Kidney glomerular epithelial cell (primary cell): ENCODE measurements around the gene MAP2K7.
"Not testable (repeated sequence)": the region's sequence is repeated elsewhere in the genome, so short reads cannot be mapped to it uniquely, and the experiment has no call there.

Source experiments
- DNase-seq: peaks from one replicate; lab custom pipeline; 2025; lab: John Stamatoyannopoulos, UW

The MAP2K7 gene

DNA sequence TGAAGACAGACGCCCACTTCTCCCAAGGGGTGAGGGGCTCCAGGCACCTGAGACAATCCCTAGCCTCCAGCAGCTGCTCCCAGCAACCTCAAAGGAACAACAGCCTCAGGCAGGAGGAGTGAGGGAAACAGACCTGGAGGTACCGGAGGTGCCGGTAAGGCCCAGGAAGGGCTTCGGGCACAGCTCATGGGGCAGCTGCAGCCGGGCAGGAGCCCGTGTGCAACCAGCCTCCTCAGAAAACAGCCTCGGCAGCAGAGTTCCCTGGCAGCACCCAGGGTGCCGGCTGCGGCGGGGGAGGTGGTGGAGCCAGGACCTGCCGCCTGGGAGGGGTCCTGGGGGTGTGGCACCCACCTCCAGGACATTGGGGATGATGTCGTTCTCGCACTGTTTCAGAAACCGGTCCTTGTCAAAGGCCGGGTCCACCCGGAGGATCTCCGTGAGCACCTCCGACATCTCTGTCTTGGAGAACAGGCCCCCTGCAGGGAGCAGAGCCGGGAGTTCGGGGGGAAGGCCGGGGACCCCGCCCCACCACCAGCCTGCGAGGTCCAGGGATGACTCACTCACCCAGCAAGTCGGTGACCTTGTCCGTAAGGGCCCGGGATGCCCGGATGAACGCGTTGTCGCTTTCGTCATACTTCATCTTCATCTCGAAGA is 28.7 kb downstream of the MAP2K7 start:
- no peak for DNase-seq

DNA sequence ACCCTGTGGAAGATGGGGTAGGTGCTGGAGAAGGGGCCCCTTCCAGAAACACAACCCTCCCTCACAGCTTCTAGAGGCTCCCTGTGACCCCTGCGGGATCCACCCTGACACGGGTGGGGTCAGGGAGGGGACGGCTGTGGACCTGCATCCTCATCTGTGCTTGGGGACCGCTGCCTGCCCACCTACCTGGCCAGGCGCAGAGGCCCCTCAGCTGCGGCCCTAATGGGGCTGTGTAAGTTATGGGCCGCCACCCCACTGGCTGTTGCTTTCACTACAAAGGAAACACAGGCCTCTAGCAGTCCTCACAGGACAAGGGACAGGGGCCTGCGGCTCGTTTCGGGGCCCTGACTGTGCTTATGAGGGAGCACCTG is 29.2 kb downstream of the MAP2K7 start:
- DNase-seq: no peak

DNA sequence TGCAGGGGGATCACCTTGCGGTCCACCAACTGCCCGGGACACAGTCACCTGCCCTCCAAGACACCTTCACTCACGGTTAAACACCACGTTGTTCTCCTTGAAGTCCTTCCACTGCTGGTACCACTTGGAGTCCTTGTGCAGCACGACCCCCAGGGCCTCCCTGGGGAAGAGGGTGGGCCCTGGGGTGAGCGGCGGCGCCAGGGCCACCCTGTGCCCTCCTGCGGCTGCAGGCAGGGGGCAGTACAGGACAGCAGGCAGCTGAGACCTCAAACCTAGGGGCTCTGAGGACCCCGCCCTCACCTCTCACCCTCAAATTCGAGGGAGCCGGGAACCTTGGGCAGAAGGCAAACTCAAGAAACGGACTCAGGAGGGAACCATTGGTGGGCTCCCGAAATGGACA is 29.7 kb downstream of the MAP2K7 start:
- no peak for DNase-seq

DNA sequence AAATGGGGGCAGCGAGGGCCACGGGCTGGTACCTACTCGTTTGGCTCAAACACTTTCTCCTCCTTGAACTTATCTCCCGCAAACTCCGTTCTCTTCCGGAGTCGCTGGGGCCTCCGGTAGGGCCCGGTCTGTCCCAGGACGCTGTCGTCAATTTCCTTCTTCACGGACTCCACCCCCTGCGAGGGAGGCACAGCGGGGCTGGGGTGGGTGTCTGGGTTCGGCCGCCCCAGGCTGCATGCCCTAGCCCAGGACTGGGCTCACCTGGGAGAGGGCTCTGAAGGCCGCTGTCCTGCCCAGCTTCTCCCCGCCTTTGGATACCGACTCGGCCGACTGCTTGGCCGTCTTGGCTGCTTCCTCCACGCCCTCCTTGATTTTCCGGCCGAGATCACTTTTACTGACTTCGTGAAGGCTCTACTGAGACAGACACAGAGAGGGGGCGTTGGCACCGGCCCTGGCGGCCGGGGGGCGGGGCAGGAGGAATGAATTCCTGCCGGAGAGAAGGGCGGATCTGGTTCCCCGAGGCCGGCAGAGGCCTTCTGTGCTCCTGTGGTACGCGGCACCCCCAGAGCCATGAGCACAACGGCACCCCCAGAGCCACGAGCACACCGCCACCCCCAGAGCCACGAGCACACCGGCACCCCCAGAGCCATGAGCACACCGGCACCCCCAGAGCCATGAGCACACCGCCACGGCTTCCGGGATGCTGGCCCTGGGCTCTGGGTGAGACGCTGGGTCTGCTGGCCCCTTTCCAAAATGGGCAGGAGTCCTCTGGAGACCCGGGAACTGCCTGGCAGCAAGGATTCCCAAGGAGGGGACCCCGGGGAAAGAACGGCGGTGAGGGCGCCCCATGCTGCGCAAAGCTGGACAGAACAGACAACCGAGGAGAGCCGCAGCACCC is 30.4 kb downstream of the MAP2K7 start:
- no peak for DNase-seq

DNA sequence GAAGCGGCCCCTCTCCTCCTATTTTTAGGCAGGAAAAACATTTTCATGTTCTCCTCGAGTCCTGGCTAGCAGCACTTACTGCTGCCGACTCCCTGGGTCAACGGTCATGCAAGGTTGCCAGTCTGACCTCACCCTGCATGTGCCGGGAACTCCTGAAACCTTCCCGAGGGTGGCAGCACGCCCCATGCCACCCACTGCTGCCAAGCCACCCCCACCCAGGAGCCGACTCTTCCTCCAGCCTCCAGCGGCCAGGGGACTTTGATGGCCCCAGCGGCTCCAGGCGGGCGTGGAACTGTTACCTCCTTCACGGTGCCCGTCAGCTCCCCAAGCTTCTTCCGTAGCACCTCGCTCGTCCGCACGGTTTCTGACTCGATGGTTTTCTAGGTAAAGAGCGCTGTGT is 31.1 kb downstream of the MAP2K7 start:
- DNase-seq: no peak

DNA sequence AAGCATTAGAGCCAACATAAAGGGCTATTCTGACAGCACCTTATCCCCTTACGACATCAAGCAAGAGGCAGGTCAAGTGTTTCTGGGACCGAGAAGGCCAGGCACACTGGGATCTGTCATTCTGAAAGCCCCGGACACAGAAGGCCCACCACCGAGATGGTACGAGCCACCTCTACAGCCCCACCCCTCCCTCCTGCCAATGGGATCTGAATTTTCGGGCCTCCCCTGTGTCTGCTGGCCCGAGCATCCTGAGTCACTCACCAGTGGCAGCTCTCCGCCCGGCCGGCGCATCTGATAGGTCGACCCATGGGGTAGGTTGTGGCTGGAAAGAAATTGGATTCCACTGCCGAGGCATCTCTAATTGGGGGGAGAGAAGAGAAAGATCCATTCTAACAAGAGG is 37.2 kb downstream of the MAP2K7 start:
- DNase-seq: no peak

DNA sequence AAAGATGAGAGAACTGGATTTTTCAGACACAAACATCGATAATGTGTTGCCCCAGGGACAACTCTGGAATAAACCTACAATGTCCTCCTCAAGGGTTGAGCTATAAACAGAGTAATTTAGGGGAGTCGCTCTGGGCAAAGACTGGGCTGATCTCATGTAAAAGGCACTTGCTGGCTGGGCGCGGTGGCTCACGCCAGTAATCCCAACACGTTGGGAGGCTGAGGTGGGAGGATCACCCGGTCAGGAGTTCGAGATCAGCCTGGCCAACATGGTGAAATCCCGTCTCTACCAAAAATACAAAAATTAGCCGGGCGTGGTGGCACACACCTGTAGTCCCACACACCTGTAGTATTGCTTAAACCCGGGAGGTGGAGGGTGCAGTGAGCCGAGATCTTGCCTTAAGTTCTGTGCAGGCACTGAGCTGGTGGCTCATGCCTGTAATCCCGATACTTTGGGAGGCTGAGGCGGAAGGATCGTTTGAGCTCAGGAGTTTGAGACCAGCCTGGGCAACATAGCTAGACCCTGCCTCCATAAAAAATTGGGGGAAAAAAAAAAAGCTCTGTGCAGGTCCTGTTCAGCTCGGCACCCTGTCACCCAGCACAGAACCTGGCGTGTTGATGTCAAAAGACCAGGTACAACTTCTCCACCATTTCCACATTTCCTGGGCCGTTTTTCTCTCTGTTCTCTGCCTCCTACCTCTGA is 38.4 kb downstream of the MAP2K7 start:
- no peak for DNase-seq

DNA sequence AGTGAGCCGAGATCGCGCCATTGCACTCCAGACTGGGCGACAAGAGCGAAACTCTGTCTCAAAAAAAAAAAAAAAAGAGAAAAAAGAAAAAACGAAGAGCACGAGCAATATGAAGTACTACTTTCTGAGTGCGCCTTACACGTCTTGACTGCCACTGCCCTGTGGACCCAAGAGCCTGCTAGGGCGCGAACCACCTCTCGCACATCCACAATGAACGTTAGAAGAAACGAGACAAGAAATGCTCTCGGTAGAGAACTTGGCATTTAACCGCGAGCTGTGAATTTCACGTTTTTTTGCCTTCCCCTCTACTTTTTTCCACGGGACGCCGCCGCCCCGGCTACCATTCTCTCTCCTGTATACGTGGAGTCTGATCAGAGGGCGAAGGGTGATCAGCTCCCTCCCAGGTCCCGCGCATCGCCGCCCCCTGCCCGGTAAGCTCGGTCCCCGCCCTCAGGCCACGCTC is 39.3 kb downstream of the MAP2K7 start:
- DNase-seq: no peak

DNA sequence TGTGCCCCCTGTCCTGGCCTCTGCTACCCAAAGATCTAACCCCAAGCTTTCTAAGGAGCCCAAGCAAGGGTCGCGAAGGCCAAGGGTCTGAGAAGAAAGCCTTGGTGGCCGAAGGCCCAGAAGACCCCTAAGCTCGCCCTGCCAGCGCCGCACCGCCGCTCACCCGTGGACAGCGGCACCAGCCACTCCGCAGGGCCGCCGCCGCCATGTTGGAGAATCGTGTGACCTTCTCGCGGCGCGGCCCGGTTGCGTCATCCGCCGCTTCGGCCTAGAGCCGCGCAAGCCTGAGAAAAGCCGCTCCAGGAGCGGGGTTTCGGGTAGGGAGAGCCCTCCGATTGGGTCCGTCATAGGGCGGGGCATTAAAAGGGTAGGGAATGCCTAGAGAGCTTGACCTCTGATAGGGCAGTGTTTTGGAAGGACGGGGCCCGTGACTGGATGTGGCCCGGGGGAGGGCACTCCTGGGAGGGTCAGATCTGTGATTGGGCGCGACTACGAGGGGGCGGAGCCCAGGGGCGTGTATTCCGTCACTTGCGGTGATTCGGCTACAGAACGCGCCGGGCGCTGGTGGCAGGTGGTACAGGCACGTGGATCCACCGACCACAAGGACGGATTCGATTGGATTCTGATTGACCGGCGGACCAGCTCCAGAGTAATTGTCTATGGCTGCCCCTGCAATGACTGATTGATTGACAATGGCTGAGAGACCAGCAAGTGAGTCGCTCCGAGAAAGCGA is 39.9 kb downstream of the MAP2K7 start, which contains the start of gene TIMM44:
TIMM44 (minus strand) TSS at position 223 of the 733 bp plus-strand sequence; CDS start at position 208, 15 bp downstream.
- DNase-seq: peak; percentile 99

DNA sequence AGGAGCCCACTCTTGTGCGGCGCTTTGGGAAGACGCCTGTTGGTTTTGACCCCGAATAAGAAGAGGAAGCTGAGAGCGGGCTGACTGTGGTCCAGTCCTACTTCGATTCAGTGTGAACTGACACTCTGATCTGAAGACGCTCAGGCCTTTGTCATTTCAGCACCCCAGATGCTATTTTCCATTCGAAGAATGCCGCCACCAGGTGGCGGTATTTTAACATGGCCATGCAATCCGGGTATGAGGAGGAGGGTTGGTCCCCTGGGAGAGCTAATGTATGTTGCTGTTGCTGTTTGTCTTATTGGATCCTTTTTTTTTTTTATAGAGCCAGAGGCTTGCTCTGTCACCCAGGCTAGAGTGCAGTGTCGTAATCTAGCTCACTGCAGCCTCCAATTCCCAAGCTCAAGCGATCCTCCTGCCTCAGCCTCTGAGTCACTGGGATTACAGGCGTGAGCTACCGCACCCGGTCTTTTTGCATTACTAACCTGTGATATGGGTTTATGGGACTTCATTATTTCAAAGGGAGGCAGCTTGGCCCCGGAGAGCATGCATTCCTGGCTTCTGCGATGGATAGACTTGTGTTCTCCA is 40.6 kb downstream of the MAP2K7 start:
- peak; percentile 77 for DNase-seq

DNA sequence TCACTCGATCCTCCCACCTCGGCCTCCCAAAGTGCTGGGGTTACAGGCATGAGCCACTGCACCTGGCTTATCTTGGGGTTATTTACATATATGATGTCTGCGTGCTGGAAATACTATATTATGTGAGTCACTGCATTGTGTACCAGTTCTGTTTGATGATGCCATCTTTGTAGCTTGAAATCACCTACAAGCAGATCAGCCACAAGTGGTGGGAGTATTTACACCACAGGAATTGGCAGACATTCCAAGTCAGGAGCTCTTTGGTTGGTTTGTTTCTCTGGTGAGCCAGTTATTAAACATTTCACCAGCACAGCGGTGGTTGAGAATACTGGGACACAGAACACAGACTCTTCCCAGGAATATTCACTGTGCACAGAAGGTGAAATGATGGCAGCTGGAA is 44.3 kb downstream of the MAP2K7 start:
- DNase-seq: no peak

DNA sequence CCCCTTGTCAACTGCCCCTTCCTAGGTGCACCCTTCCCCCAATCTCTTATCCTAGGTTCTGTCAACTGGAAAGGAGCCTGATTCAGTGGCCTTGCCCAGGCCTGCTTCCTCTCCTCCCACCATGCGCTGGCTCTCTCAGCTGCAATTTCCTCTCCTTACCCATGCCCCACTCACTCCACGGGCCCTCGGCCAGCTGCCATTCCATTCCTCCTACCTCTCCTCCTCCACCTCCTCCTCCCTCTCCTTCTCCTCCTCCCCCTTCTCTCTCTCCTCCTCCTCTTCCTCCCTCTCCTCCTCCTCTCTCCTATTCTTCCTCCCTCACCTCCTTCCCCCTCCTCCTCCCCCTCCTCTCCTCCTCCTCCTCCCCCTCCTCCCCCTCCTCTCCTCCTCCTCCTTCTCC is 49.4 kb downstream of the MAP2K7 start:
- peak; percentile 13 for DNase-seq

DNA sequence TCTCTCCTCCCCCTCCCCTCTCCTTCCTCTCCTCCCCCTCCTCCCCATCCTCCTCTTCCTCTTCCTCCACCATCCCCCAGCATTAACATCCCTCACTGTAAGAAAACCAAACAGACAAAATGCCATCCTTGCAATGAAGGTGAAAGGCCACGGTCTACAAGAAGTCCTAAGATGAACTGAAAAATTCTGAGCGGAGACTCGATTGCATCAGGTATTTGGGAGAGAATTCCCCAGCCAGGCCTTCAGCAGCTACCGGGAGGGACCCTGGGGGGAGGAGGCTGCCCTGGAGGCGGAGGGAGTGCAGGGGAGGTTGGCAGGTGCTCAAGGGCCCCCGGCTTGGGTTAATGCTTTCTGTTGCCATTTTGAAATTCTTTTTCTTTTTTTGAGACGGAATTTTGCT is 49.9 kb downstream of the MAP2K7 start:
- DNase-seq: no peak

DNA sequence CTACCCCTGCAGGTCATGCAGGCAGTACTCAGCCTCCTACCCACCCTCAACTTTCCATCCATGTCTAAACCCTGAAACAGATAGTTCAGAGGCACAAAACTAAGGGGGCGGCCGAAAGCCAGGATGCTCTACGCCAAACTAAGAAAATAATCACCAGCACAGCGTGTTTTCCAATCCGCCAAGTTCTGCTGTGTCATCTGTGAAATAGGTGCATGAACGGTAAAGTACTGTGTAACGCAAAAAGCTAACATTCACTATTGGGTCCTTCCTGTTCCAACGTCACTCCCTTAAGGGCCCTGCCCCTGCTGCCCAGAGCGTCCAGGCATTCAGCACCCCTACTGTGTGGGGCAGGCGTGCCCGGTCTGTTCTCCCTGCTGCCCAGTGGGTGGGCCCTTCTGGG is 52.0 kb downstream of the MAP2K7 start:
- DNase-seq: no peak

DNA sequence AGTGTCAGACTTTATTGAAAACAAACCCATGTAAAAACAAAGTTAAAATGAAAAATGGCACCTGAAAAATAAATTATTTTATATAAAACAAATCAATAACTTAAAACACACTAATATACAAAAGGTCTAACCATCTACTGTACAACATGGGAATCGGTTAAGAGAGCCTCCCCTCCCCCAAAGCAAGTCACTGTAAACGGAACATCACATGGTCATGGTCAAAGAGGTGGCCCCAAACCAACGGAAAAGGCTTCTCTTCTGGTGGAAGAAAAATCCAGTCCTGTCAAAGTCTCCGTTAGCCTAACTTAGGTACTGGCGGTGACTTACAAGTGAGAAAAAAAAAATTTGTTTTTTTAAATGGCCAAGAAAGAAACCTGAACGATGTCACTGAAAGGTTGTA is 55.5 kb downstream of the MAP2K7 start:
- DNase-seq: no peak

DNA sequence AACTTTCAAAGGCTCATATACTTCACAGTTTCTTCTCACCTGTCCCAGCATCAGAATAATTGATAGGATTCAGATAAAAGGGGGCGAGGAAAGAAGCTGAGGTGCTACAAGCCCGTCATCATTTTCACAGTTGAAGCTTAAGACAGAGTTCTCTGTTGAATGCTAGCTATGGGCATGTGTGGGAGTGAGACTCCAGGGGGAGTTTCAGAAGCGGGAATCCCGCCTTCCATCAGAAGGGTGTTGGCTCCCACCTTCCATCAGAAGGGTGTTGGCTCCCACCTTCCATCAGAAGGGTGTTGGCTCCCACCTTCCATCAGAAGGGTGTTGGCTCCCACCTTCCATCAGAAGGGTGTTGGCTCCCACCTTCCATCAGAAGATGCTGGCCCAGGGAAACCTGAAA is 57.4 kb downstream of the MAP2K7 start:
- not testable (repeated sequence) for DNase-seq

DNA sequence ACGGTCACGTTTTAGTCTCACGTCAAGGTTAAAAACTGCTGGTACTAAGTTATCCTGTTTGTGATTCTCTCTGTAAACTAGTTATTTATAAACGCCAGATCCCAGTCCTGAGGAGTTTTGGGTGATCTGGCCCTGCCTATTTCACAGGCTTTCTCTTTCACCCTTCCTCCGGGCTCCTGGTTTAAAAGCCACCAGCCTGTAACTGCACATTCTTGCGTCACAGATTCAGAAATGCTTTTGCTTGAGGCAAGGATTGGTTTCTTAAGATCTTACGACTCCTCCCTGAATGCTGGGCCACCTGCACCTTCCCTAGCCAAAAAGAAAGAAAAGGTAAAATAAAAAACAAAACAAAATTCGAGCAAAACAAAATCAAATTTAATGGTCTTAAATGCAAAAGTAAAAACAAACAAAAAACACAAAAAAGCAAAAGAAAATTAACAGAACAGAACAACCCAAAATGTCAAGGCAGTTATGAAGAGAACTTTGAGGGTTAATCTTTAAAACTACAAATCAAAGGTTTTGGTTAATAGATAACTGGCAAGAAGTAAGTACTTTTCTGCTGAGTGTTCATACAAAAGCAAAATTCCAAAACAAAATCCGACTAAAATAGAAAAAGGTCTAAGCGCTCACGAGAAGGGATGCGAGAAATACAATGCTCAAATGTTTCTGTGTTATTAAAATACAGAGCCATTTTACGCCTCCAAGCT is 58.4 kb downstream of the MAP2K7 start:
- DNase-seq: no peak

DNA sequence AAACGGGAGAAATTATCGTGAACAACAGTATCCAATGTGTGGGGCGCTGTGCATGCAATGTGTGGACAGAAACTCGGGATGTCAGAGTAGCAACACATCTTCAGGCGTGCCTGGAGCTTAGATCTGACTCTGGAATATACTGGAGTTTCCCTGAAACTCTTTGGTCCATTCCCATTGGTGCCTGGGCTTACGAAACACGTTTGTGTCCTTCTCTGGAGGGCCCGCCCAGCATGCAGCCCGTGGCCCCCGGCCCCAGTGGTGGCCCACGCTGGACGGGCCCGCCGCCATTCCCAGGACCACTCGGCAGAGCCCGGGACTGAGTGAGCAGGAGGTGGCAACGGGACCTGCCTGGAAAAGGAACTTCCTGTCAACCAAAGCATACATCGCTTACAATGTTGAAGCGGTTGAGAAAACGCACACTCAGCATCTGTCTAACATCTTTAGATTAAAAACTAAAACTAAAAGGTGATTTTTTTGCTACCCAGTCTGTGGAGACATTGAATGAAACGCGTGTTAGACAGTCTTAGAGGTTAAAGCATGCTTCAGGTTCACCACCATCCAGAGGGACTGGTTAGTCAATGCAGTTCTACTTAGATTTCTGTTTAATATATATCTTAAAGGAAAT is 59.1 kb downstream of the MAP2K7 start:
- no peak for DNase-seq

DNA sequence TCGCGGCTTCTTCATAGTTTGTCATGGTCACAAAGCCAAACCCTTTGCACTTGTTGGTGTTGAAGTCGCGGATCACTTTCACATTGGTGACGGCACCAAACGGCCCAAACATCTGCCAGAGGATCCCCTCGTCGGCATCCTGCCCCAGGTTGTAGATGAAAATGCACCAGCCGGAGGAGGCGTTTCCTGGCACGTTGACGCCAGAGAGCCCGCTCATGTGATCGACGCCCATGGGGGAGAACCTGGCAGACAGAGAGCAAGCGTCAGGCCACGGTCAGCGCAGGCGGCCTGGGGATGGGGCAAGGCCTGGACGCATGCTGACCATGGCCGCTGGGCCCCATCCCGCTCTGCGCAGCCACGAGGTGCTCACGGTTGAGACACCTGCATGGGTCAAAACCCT is 59.9 kb downstream of the MAP2K7 start:
- DNase-seq: no peak
